Type B pancreatic cell (in vitro differentiated cells): ENCODE results near the gene CLVS2. TPM values are rescaled to one million over a fixed set of nuclear protein-coding genes. Genes with fewer than 3 reads are reported as not detected.

Experiments
- DNase-seq: peaks from one replicate; pipeline ENCODE4 v3.0.0; 2021; ENCODE audit warnings: mixed read lengths; ENCODE audit not compliant: unreplicated experiment; ENCODE audit errors: extremely low spot score
- H3K27ac Mint-ChIP-seq: 2 replicates; pipeline ENCODE4 v1.8.0; 2021; ENCODE audit warnings: mild to moderate bottlenecking, mixed read lengths
- H3K27me3 Mint-ChIP-seq: 2 replicates; pipeline ENCODE4 v1.8.0; 2021; ENCODE audit warnings: mixed read lengths
- H3K36me3 Mint-ChIP-seq: 2 replicates; pipeline ENCODE4 v1.8.0; 2021; ENCODE audit warnings: mixed read lengths
- H3K4me1 Mint-ChIP-seq: one replicate; pipeline ENCODE4 v1.8.0; 2021; ENCODE audit warnings: mixed read lengths; ENCODE audit not compliant: unreplicated experiment
- H3K4me3 Mint-ChIP-seq: 2 replicates; pipeline ENCODE4 v1.8.0; 2021; ENCODE audit warnings: mild to moderate bottlenecking, mixed read lengths
- H3K9me3 Mint-ChIP-seq: 2 replicates; pipeline ENCODE4 v1.8.0; 2021; ENCODE audit warnings: mixed read lengths
- total RNA-seq: library from RNA; stranded (reverse); gene quantifications from 2 replicates; pipeline ENCODE4 v1.2.1, GENCODE V29; 2021; ENCODE audit warnings: low replicate concordance
- TF ChIP-seq, protein P1 (sequence below): fragments of 200-600 bp; sonication (generic); conservative IDR thresholded peaks from 2 replicates; pipeline ENCODE4 v1.5.0; 2021; ENCODE audit warnings: antibody characterized with exemption, mild to moderate bottlenecking

Gene CLVS2
- total RNA-seq, 1 donor from 2014 or later, result 0.75 TPM

DNA sequence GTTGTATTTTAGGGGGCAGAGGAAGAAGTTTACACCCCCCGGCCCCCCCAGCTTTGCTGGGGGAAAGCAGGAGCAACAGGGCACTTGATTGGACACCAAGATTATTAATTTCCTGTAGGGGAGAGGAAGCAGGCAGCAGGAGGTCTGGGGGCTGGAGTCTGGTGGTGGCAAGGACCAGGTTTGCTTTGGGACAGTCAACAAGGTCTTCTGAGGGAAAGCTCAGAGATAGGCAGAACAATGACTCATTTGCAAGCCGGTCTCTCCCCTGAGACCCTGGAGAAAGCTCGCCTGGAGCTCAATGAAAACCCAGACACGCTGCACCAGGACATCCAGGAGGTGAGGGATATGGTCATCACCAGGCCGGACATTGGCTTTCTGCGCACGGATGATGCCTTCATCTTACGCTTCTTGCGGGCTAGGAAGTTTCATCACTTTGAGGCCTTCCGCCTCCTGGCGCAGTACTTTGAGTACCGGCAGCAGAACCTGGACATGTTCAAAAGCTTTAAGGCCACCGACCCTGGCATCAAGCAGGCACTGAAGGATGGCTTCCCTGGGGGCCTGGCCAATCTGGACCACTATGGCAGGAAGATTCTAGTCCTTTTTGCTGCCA, 1.6 kb downstream of the CLVS2 start:
- no peak overlapping the region for H3K4me3 Mint-ChIP-seq
- H3K36me3 Mint-ChIP-seq, result no peaks in the 10 kb centered on the region
- peaks cover 6% of the 10 kb centered on the region for H3K4me1 Mint-ChIP-seq
- TF ChIP-seq, protein P1, sequence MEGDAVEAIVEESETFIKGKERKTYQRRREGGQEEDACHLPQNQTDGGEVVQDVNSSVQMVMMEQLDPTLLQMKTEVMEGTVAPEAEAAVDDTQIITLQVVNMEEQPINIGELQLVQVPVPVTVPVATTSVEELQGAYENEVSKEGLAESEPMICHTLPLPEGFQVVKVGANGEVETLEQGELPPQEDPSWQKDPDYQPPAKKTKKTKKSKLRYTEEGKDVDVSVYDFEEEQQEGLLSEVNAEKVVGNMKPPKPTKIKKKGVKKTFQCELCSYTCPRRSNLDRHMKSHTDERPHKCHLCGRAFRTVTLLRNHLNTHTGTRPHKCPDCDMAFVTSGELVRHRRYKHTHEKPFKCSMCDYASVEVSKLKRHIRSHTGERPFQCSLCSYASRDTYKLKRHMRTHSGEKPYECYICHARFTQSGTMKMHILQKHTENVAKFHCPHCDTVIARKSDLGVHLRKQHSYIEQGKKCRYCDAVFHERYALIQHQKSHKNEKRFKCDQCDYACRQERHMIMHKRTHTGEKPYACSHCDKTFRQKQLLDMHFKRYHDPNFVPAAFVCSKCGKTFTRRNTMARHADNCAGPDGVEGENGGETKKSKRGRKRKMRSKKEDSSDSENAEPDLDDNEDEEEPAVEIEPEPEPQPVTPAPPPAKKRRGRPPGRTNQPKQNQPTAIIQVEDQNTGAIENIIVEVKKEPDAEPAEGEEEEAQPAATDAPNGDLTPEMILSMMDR, result no peak
- H3K27ac Mint-ChIP-seq, result no peak overlapping the region
- H3K9me3 Mint-ChIP-seq, result no peaks in the 10 kb centered on the region
- no peak for DNase-seq
- H3K27me3 Mint-ChIP-seq, result peaks cover 58% of the 10 kb centered on the region

- Mint-ChIP-seq H3K27ac (no peak overlapping the region), H3K9me3 (no peaks in the 10 kb centered on the region), H3K27me3 (peaks cover 51% of the 10 kb centered on the region), H3K4me1 (peaks cover 6% of the 10 kb centered on the region), H3K36me3 (no peaks in the 10 kb centered on the region), H3K4me3 (no peak overlapping the region)
- TF ChIP-seq, protein P1, result no peak
- DNase-seq, result no peak
Measured at GRCh38 chr6:122998403-122998975, 2.5 kb downstream of the CLVS2 start.

DNA sequence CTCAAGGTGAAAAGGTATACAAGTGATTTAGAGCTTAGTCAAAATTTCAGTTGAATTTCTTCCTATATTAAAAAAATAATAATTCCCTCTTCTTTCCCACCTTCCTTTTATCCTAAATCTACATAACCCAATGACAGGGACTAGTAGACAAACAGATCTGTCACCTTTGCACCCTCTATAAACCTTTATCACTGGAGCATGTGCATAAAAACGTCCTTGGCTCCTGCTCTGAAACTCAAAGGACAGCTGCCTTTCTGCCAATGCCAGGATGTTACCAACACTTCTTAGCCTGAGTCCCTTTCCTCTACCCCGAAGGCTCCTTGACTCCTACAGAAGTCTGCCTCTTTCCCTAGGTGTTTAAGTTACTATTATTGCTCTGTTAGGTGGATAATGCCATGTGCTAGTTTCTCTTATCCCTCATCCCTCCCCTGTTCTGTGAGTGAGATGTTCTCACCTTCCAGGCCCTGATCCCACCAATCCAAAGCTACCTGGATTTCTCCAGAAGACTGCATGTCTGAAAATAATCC, 4.3 kb downstream of the CLVS2 start:
- Mint-ChIP-seq H3K27ac (no peak overlapping the region), H3K27me3 (peaks cover 42% of the 10 kb centered on the region), H3K4me1 (peaks cover 6% of the 10 kb centered on the region), H3K4me3 (no peak overlapping the region), H3K36me3 (no peaks in the 10 kb centered on the region), H3K9me3 (no peaks in the 10 kb centered on the region)
- TF ChIP-seq, protein P1, result no peak
- no peak for DNase-seq

- Mint-ChIP-seq H3K4me1 (no peaks in the 10 kb centered on the region), H3K27ac (no peak overlapping the region), H3K4me3 (no peak overlapping the region), H3K27me3 (peaks cover 34% of the 10 kb centered on the region), H3K36me3 (no peaks in the 10 kb centered on the region), H3K9me3 (no peaks in the 10 kb centered on the region)
- DNase-seq, result no peak
- TF ChIP-seq, protein P1, result no peak
Measured at GRCh38 chr6:123001540-123001939, 5.5 kb downstream of the CLVS2 start.

DNA sequence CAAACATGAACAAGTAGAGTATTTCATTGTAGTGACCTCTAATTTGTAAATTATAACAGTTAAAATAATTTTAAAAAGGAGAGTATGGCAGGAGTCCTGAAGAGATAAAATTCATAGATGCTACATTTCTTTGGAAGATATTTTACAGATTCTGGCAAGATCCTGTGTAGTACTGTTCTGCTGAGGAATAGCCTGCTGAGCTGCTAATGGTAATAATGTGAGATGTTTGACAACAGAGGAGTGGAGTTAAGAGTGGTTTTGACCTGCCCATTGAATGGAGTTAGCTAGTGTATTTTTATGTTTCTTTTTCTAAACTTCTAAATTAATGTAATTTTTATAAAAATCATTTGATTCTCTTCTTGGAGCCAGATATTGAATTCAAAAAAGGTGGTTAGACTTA, 11.8 kb downstream of the CLVS2 start:
- H3K36me3 Mint-ChIP-seq, result no peaks in the 10 kb centered on the region
- peaks cover 3% of the 10 kb centered on the region for H3K27me3 Mint-ChIP-seq
- no peak overlapping the region for H3K4me3 Mint-ChIP-seq
- no peak for DNase-seq
- no peaks in the 10 kb centered on the region for H3K4me1 Mint-ChIP-seq
- no peaks in the 10 kb centered on the region for H3K9me3 Mint-ChIP-seq
- no peak overlapping the region for H3K27ac Mint-ChIP-seq
- TF ChIP-seq, protein P1, result no peak
